ENCODE results near the gene FTO.

- TF ChIP-seq CTCF (IDR thresholded peaks at IDR 0.05) (no peak), POLR2A (IDR thresholded peaks at IDR 0.05) (no peak), POLR2AphosphoS5 (IDR thresholded peaks at IDR 0.05) (no peak)
Measured at GRCh38 chr16:53768167-53768566, 64.2 kb downstream of the FTO start.
